GM12878 (cell line): ENCODE measurements around the gene CAPS. TPM values are rescaled to one million over a fixed set of nuclear protein-coding genes. Genes with fewer than 3 reads are reported as not detected.

Experiments used
- CREB1 ChIP-seq: IDR thresholded peaks from 2 replicates; pipeline ENCODE4 v1.6.1; 2012; ENCODE audit warnings: low read depth, mild to moderate bottlenecking, inconsistent platforms
- EZH2 ChIP-seq: IDR thresholded peaks from 2 replicates; pipeline ENCODE4 v1.6.1; 2012; ENCODE audit warnings: low read depth, mild to moderate bottlenecking, control low read depth, inconsistent platforms, low read length, borderline replicate concordance; ENCODE audit not compliant: control insufficient read depth
- GABPA ChIP-seq: IDR thresholded peaks from 2 replicates; pipeline ENCODE4 v1.6.1; 2014; ENCODE audit warnings: antibody characterized with exemption, low read depth, mild to moderate bottlenecking, inconsistent platforms
- HDAC6 ChIP-seq: fragments of 200-600 bp; sonication (generic); IDR thresholded peaks from one replicate; pipeline ENCODE4 v1.8.0; 2017; ENCODE audit warnings: antibody characterized with exemption; ENCODE audit not compliant: unreplicated experiment
- IRF4 ChIP-seq: IDR thresholded peaks from 2 replicates; pipeline ENCODE4 v1.6.1; 2011; ENCODE audit warnings: low read depth, low read length
- KAT2A ChIP-seq: conservative IDR thresholded peaks from 2 replicates; pipeline ENCODE4 v1.6.1; 2011; ENCODE audit warnings: low read depth, low read length; ENCODE audit not compliant: control insufficient read depth
- MEF2A ChIP-seq: IDR thresholded peaks from 2 replicates; pipeline ENCODE4 v1.6.1; 2011; ENCODE audit warnings: low read depth, mild to moderate bottlenecking, low read length, moderate library complexity; ENCODE audit not compliant: insufficient read depth
- MEF2B ChIP-seq: fragments of 450-650 bp; IDR thresholded peaks from 2 replicates; pipeline ENCODE4 v1.6.1; 2018; ENCODE audit warnings: mild to moderate bottlenecking, moderate library complexity; ENCODE audit not compliant: partially characterized antibody, poor library complexity, severe bottlenecking
- MYB ChIP-seq: fragments of 150-350 bp; IDR thresholded peaks from 2 replicates; pipeline ENCODE4 v1.6.1; 2014; ENCODE audit warnings: mild to moderate bottlenecking, low read depth, low read length, borderline replicate concordance
- NFIC ChIP-seq: IDR thresholded peaks from 2 replicates; pipeline ENCODE4 v1.6.1; 2012; ENCODE audit warnings: low read depth, mild to moderate bottlenecking, inconsistent platforms, low read length, moderate library complexity
- RAD51 ChIP-seq: fragments of 450-650 bp; IDR thresholded peaks from 2 replicates; pipeline ENCODE4 v1.6.1; 2016; ENCODE audit warnings: moderate library complexity, mild to moderate bottlenecking, inconsistent platforms
- RELA ChIP-seq: fragments of 450-650 bp; IDR thresholded peaks from 2 replicates; pipeline ENCODE4 v1.8.0; 2014; ENCODE audit warnings: borderline replicate concordance; ENCODE audit not compliant: partially characterized antibody
- polyA plus RNA-seq, 11 experiments: library from polyadenylated mRNA; depleted of rRNA in 4 of 11; unstranded in 6 of 11; stranded (reverse) in 5 of 11; fragments of >200 nt; fragmentation: Nextera tagmentation in 4 of 11; fragmentation: Illumina TruSeq in 1 of 11; extraction: Ambion mirVana in 4 of 11; extraction: Trizol in 1 of 11; gene quantifications; 1 replicate in 1 of 11; 2 replicates in 10 of 11; pipeline versions ENCODE4 v1.2.1 to v1.2.3, GENCODE V29; 2011 to 2016; ENCODE audit warnings: inconsistent platforms in 2 of 11, missing spikeins in 2 of 11, low read depth in 1 of 11
- total RNA-seq, 4 experiments: library from RNA; depleted of rRNA in 3 of 4; stranded (reverse); fragments of >200 nt in 3 of 4; fragmentation: Illumina TruSeq in 1 of 4; extraction: Trizol in 1 of 4; gene quantifications; 2 replicates each; pipeline versions ENCODE4 v1.2.1 to v1.2.3, GENCODE V29; 2013 to 2021
- TF ChIP-seq, protein P1 (sequence below): fragments of 450-650 bp; IDR thresholded peaks from 2 replicates; pipeline ENCODE4 v1.6.1; 2017; ENCODE audit warnings: borderline replicate concordance
- TF ChIP-seq, protein P2 (sequence below): IDR thresholded peaks from 2 replicates; pipeline ENCODE4 v1.6.1; 2012; ENCODE audit warnings: low read length, inconsistent platforms

CAPS gene
- total and polyA plus RNA-seq, 10 of the 15 experiments (the other 5 are each of a cell fraction or from before 2014, with no cell fraction given), result 0.09 to 6.9 (median 2.9) TPM

DNA sequence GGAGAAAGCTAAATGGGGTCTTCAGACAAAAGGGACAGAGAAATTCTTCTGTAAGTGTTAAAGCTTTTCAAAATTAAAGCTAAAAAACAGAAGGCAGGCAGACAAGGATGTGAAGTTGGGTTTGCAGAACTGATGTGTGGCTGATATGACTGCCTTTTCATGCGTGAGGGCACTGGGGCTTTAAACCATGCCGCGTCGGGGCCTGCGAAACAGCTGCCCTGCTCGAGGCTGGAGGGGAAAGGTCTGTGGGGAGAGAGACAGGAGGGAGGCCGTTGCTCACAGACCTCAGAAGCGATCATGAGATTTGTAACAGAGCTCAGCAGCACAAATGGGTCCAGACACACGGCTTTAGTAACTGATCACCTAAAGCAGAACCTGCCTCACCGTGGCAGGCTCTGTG lies 23.5 kb downstream of the CAPS start (continued):
- TF ChIP-seq, protein P1, sequence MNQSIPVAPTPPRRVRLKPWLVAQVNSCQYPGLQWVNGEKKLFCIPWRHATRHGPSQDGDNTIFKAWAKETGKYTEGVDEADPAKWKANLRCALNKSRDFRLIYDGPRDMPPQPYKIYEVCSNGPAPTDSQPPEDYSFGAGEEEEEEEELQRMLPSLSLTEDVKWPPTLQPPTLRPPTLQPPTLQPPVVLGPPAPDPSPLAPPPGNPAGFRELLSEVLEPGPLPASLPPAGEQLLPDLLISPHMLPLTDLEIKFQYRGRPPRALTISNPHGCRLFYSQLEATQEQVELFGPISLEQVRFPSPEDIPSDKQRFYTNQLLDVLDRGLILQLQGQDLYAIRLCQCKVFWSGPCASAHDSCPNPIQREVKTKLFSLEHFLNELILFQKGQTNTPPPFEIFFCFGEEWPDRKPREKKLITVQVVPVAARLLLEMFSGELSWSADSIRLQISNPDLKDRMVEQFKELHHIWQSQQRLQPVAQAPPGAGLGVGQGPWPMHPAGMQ, result no peak
- TF ChIP-seq MEF2A, result no peak
- no peak for TF ChIP-seq RELA
- TF ChIP-seq EZH2, result no peak
- TF ChIP-seq HDAC6, result no peak
- no peak for TF ChIP-seq GABPA
- TF ChIP-seq NFIC, result no peak
- TF ChIP-seq MYB, result no peak
- TF ChIP-seq CREB1, result no peak
- no peak for TF ChIP-seq RAD51
- no peak for TF ChIP-seq IRF4
- no peak for TF ChIP-seq MEF2B
- TF ChIP-seq, protein P2, sequence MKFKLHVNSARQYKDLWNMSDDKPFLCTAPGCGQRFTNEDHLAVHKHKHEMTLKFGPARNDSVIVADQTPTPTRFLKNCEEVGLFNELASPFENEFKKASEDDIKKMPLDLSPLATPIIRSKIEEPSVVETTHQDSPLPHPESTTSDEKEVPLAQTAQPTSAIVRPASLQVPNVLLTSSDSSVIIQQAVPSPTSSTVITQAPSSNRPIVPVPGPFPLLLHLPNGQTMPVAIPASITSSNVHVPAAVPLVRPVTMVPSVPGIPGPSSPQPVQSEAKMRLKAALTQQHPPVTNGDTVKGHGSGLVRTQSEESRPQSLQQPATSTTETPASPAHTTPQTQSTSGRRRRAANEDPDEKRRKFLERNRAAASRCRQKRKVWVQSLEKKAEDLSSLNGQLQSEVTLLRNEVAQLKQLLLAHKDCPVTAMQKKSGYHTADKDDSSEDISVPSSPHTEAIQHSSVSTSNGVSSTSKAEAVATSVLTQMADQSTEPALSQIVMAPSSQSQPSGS, result no peak
- TF ChIP-seq KAT2A, result no peak
